Retinal pigment epithelial cell (primary cell): ENCODE measurements around the gene SH2D3C.

Experiments used
- DNase-seq: peaks from one replicate; pipeline ENCODE4 v3.0.0-alpha.2; 2010; ENCODE audit warnings: low read depth
- H3K4me3 ChIP-seq: 2 replicates; pipeline ENCODE4 v1.5.1; 2011; ENCODE audit warnings: mild to moderate bottlenecking, low read length, control low read depth, moderate library complexity
- CTCF ChIP-seq: conservative IDR thresholded peaks from 2 replicates; pipeline ENCODE4 v1.5.1; 2011; ENCODE audit warnings: low read depth, low read length, control low read depth, inconsistent platforms

Gene SH2D3C

GRCh38 chr9:127796225-127796813 lies 17.9 kb upstream of the SH2D3C start:
- no peak for TF ChIP-seq CTCF
- H3K4me3 ChIP-seq: no peak overlapping the region
- no peak for DNase-seq

GRCh38 chr9:127794001-127794791 lies 15.7 kb upstream of the SH2D3C start:
- TF ChIP-seq CTCF: no peak
- H3K4me3 ChIP-seq: no peak overlapping the region
- DNase-seq: no peak

GRCh38 chr9:127793093-127793708 lies 14.7 kb upstream of the SH2D3C start:
- no peak for TF ChIP-seq CTCF
- no peak for DNase-seq
- H3K4me3 ChIP-seq: no peak overlapping the region

- no peak overlapping the region for H3K4me3 ChIP-seq
Measured at GRCh38 chr9:127792417-127793031, 14.1 kb upstream of the SH2D3C start.

GRCh38 chr9:127791085-127791484 lies 12.6 kb upstream of the SH2D3C start:
- no peak for DNase-seq
- no peak for TF ChIP-seq CTCF
- H3K4me3 ChIP-seq: no peak overlapping the region

More at GRCh38 chr9:127792417-127793031, 14.1 kb upstream of the SH2D3C start:
- TF ChIP-seq CTCF: no peak
- no peak for DNase-seq

GRCh38 chr9:127790094-127790855 lies 11.8 kb upstream of the SH2D3C start:
- DNase-seq: no peak
- no peak overlapping the region for H3K4me3 ChIP-seq
- TF ChIP-seq CTCF: no peak
